Measurements from ENCODE around the gene DDX17. TPM values are rescaled to one million over a fixed set of nuclear protein-coding genes. Genes with fewer than 3 reads are reported as not detected.

The DDX17 gene
- total RNA-seq, 1 experiment from 2014 or later, result 234 TPM

GRCh38 chr22:38510416-38510970 is 4.4 kb upstream of the DDX17 start:
- intact Hi-C loops (cut with micrococcal nuclease), result no loop called here
- CTCF ChIA-PET, result no interaction called here
- ATAC-seq (no peak), DNase-seq (ENCODE audit: low read depth, low spot score) (no peak)
- Histone ChIP-seq H3K27me3 (ENCODE audit: insufficient read depth, low read length) (no peaks in the 10 kb centered on the region), H3K4me1 (ENCODE audit: control insufficient read depth in 1 of 2, insufficient read depth in 2 of 2, low read length in 2 of 2) (peaks cover 10 to 19% of the 10 kb centered on the region in 2 experiments; a peak in 3 of 4 replicates), H3K4me2 (ENCODE audit: low read length) (no peak overlapping the region), H3K36me3 (ENCODE audit: control insufficient read depth in 1 of 2, insufficient read depth in 2 of 2, low read length in 2 of 2) (no peaks in the 10 kb centered on the region), H3K9ac (ENCODE audit: low read length) (no peak overlapping the region), H3K4me3 (replicated peaks in 1 of 2; ENCODE audit: low read depth in 1 of 2, low read length in 2 of 2) (no peak overlapping the region), H3K9me2 (ENCODE audit: insufficient read depth) (no peaks in the 10 kb centered on the region), H3K79me2 (ENCODE audit: insufficient read depth, low read length) (peaks cover 6% of the 10 kb centered on the region), H4K20me1 (ENCODE audit: insufficient read depth) (no peaks in the 10 kb centered on the region), H3K27ac (ENCODE audit: low read depth, low read length) (no peak overlapping the region), H2AFZ (ENCODE audit: low read depth, low read length, poor library complexity, severe bottlenecking) (no peak overlapping the region), H3K9me3 (ENCODE audit: control insufficient read depth in 1 of 2, insufficient read depth in 1 of 2, low read depth in 1 of 2, low read length in 2 of 2) (no peaks in the 10 kb centered on the region)
- BruUV-seq (replicated peaks), result no TSS peak
- RAD21 ChIA-PET (ENCODE audit: low non-redundant PET in 1 of 2, low total read pairs in 2 of 2, uncharacterized antibody in 2 of 2, unreplicated experiment in 2 of 2), result no interaction called here
- POLR2A ChIA-PET, result no interaction called here
- TF ChIP-seq RAD21 (IDR thresholded peaks at IDR 0.05; ENCODE audit: low read depth) (no peak), EZH2 (IDR thresholded peaks at IDR 0.05) (no peak), POLR2A (IDR thresholded peaks at IDR 0.05; ENCODE audit: borderline replicate concordance, extremely low read depth, insufficient read depth, insufficient read length) (no peak), CTCF (IDR thresholded peaks at IDR 0.05 in 2 of 3, conservative IDR thresholded peaks at IDR 0.05 in 1 of 3; ENCODE audit: borderline replicate concordance in 1 of 3, insufficient read depth in 1 of 3, low read depth in 2 of 3, low read length in 2 of 3) (no peak), FOSL1 (IDR thresholded peaks at IDR 0.05; ENCODE audit: low read depth) (no peak), ZBTB33 (IDR thresholded peaks at IDR 0.05; ENCODE audit: extremely low read depth, insufficient replicate concordance, low read length) (no peak), MAX (IDR thresholded peaks at IDR 0.05) (no peak)

Data from HCT116 (cell line).